GM18867 (cell line): Measurements from ENCODE around the gene DHRS4L2.
"Not testable (repeated sequence)": the region's sequence is repeated elsewhere in the genome, so short reads cannot be mapped to it uniquely, and the experiment has no call there.

Source experiments
- ATAC-seq: cut with Tn5 transposase; IDR thresholded peaks from one replicate; pipeline ENCODE4 v1.9.1; 2021; ENCODE audit warnings: mild to moderate bottlenecking, moderate library complexity; ENCODE audit not compliant: unreplicated experiment

The DHRS4L2 gene

GRCh38 chr14:24013654-24014514 is 25.2 kb downstream of the DHRS4L2 start:
- peak; percentile 41 for ATAC-seq

GRCh38 chr14:24015745-24016144 is 27.0 kb downstream of the DHRS4L2 start:
- ATAC-seq = not testable (repeated sequence)

- not testable (repeated sequence) for ATAC-seq
These were observed 30.2 kb downstream of the DHRS4L2 start for GRCh38 chr14:24018978-24019377.

GRCh38 chr14:24019944-24020343 is 31.2 kb downstream of the DHRS4L2 start:
- peak; percentile 44 for ATAC-seq

GRCh38 chr14:24020520-24020919 is 31.8 kb downstream of the DHRS4L2 start:
- not testable (repeated sequence) for ATAC-seq

- ATAC-seq = not testable (repeated sequence)
These were observed 36.2 kb downstream of the DHRS4L2 start for GRCh38 chr14:24024939-24025418.

GRCh38 chr14:24029687-24030086 is 41.0 kb downstream of the DHRS4L2 start:
- not testable (repeated sequence) for ATAC-seq

GRCh38 chr14:24031331-24031730 is 42.6 kb downstream of the DHRS4L2 start:
- not testable (repeated sequence) for ATAC-seq

GRCh38 chr14:24032727-24033418 is 44.1 kb downstream of the DHRS4L2 start:
- no peak for ATAC-seq

- ATAC-seq = peak; percentile 4
These were observed 47.0 kb downstream of the DHRS4L2 start for GRCh38 chr14:24035769-24036168.

GRCh38 chr14:24036169-24036962 is 47.6 kb downstream of the DHRS4L2 start:
- peak; percentile 75 for ATAC-seq

- ATAC-seq = peak; percentile 19
These were observed 48.4 kb downstream of the DHRS4L2 start for GRCh38 chr14:24036963-24037657.

- no peak for ATAC-seq
These were observed 48.9 kb downstream of the DHRS4L2 start for GRCh38 chr14:24037658-24038037.

GRCh38 chr14:24038686-24039085 is 50.0 kb downstream of the DHRS4L2 start:
- ATAC-seq = no peak

- ATAC-seq = no peak
These were observed 52.0 kb downstream of the DHRS4L2 start for GRCh38 chr14:24040692-24041091.

GRCh38 chr14:24042746-24043145 is 54.0 kb downstream of the DHRS4L2 start:
- no peak for ATAC-seq

GRCh38 chr14:24049002-24049401 is 60.3 kb downstream of the DHRS4L2 start:
- not testable (repeated sequence) for ATAC-seq

GRCh38 chr14:24050753-24051152 is 62.0 kb downstream of the DHRS4L2 start:
- ATAC-seq = not testable (repeated sequence)

- peak; percentile 14 for ATAC-seq
These were observed 62.6 kb downstream of the DHRS4L2 start for GRCh38 chr14:24051176-24051788.
